OCI-LY7 (cell line): ENCODE measurements around the gene CDKN1C. TPM values are rescaled to one million over a fixed set of nuclear protein-coding genes. Genes with fewer than 3 reads are reported as not detected.

Experiments used
- BruUV-seq: library from RNA; stranded (reverse); fragments of 400-500 nt; replicated peaks from 2 replicates; lab custom pipeline; 2021; lab: Mats Ljungman, UMichigan
- CTCF ChIA-PET: fragments of 300-600 bp; sonication (Branson Sonifier 250); formaldehyde crosslinking; loops from one replicate; lab custom pipeline; 2022; ENCODE audit warnings: antibody characterized with exemption; ENCODE audit not compliant: unreplicated experiment; lab: Charles Lee
- POLR2A ChIA-PET: fragments of 300-600 bp; sonication (Branson Sonifier 250); formaldehyde crosslinking; loops from one replicate; lab custom pipeline; 2022; ENCODE audit warnings: antibody characterized with exemption; lab: Charles Lee
- DNase-seq: peaks from one replicate; pipeline ENCODE4 v3.0.0-alpha.2; 2015; ENCODE audit warnings: low spot score
- H2AFZ ChIP-seq: fragments of 200-600 bp; sonication (generic), shearing (Covaris generic); 2 replicates; pipeline ENCODE4 v1.6.1; 2014; ENCODE audit warnings: mild to moderate bottlenecking, antibody characterized with exemption, low read length, moderate library complexity
- H3K27ac ChIP-seq: fragments of 200-600 bp; sonication (generic); 2 replicates; pipeline ENCODE4 v1.5.1; 2014; ENCODE audit warnings: mixed run types, low read depth, mild to moderate bottlenecking, moderate library complexity, low read length, inconsistent platforms; ENCODE audit not compliant: poor library complexity, severe bottlenecking
- H3K36me3 ChIP-seq: fragments of 200-600 bp; sonication (generic); 2 replicates; pipeline ENCODE4 v1.6.1; 2014; ENCODE audit warnings: mild to moderate bottlenecking, antibody characterized with exemption, low read length, moderate library complexity, mixed read lengths; ENCODE audit not compliant: insufficient read depth
- H3K4me1 ChIP-seq: fragments of 200-600 bp; sonication (generic); 2 replicates; pipeline ENCODE4 v1.5.1; 2014; ENCODE audit warnings: mild to moderate bottlenecking, low read length; ENCODE audit not compliant: insufficient read depth, poor library complexity, severe bottlenecking
- H3K4me2 ChIP-seq: fragments of 200-600 bp; sonication (generic); 2 replicates; pipeline ENCODE4 v1.6.1; 2014; ENCODE audit warnings: mild to moderate bottlenecking, low read length
- H3K4me3 ChIP-seq: fragments of 200-600 bp; sonication (generic); 2 replicates; pipeline ENCODE4 v1.5.1; 2014; ENCODE audit warnings: mild to moderate bottlenecking, low read depth, low read length; ENCODE audit not compliant: poor library complexity, severe bottlenecking
- H3K79me2 ChIP-seq: fragments of 200-600 bp; sonication (generic); 2 replicates; pipeline ENCODE4 v1.6.1; 2016; ENCODE audit warnings: low read depth, mild to moderate bottlenecking, low read length, moderate library complexity, mixed read lengths; ENCODE audit not compliant: insufficient read depth
- H3K9me2 ChIP-seq: fragments of 200-600 bp; sonication (generic); 2 replicates; pipeline ENCODE4 v1.6.1; 2016; ENCODE audit warnings: mild to moderate bottlenecking, low read length, mixed read lengths; ENCODE audit not compliant: insufficient read depth
- H3K9me3 ChIP-seq: fragments of 200-600 bp; sonication (generic); 2 replicates; pipeline ENCODE4 v1.6.1; 2014; ENCODE audit warnings: mild to moderate bottlenecking, mixed run types, low read length, mixed read lengths
- H4K20me1 ChIP-seq: fragments of 200-600 bp; sonication (generic); 2 replicates; pipeline ENCODE4 v1.6.1; 2014; ENCODE audit warnings: mild to moderate bottlenecking, antibody characterized with exemption, low read length, moderate library complexity, mixed read lengths; ENCODE audit not compliant: insufficient read depth
- CTCF ChIP-seq: fragments of 200-600 bp; sonication (generic); conservative IDR thresholded peaks from 2 replicates; pipeline ENCODE4 v1.5.1; 2014; ENCODE audit warnings: mild to moderate bottlenecking, antibody characterized with exemption, low read length, moderate library complexity, mixed read lengths
- EZH2phosphoT487 ChIP-seq: fragments of 200-600 bp; sonication (generic); IDR thresholded peaks from 2 replicates; pipeline ENCODE4 v1.6.1; 2018; ENCODE audit warnings: low read depth, borderline replicate concordance, mild to moderate bottlenecking, mixed run types, antibody characterized with exemption, low read length, moderate library complexity, mixed read lengths
- intact Hi-C: fragments of 100-400 bp; cut with micrococcal nuclease; formaldehyde crosslinking; loops from one replicate; pipeline ENCODE4 v1.10.0; 2022; ENCODE audit not compliant: unreplicated experiment
- total RNA-seq, 2 experiments: library from RNA; depleted of rRNA in 1 of 2; stranded (reverse); fragments of >200 nt in 1 of 2; shearing (Covaris generic) in 1 of 2; gene quantifications; 2 replicates each; pipeline ENCODE4 v1.2.3, GENCODE V29; 2014 to 2022

The CDKN1C gene
- total RNA-seq, 2 experiments from 2014 or later, result 0.13 to 0.55 TPM

- no TSS peak for BruUV-seq
- POLR2A ChIA-PET, result no interaction called here
- DNase-seq, result no peak
- intact Hi-C loops, result no loop called here
- Histone ChIP-seq H3K27ac (no peak overlapping the region), H3K79me2 (no peaks in the 10 kb centered on the region), H3K4me3 (no peak overlapping the region), H3K9me3 (no peaks in the 10 kb centered on the region), H3K9me2 (no peaks in the 10 kb centered on the region), H3K4me2 (no peak overlapping the region), H3K36me3 (no peaks in the 10 kb centered on the region), H4K20me1 (no peaks in the 10 kb centered on the region), H3K4me1 (no peaks in the 10 kb centered on the region), H2AFZ (no peak overlapping the region)
- CTCF ChIA-PET, result no interaction called here
- TF ChIP-seq CTCF, result no peak
- no peak for TF ChIP-seq EZH2phosphoT487
These were observed 41.7 kb upstream of the CDKN1C start for GRCh38 chr11:2927121-2927800.

GRCh38 chr11:2926611-2927051 is 41.1 kb upstream of the CDKN1C start:
- Histone ChIP-seq H4K20me1 (no peaks in the 10 kb centered on the region), H3K4me1 (no peaks in the 10 kb centered on the region), H3K9me3 (no peaks in the 10 kb centered on the region), H3K79me2 (no peaks in the 10 kb centered on the region), H3K9me2 (no peaks in the 10 kb centered on the region), H3K4me3 (no peak overlapping the region), H3K27ac (no peak overlapping the region), H3K4me2 (no peak overlapping the region), H3K36me3 (no peaks in the 10 kb centered on the region), H2AFZ (no peak overlapping the region)
- ChIA-PET CTCF (no interaction called here), POLR2A (no interaction called here)
- no TSS peak for BruUV-seq
- TF ChIP-seq EZH2phosphoT487, result no peak
- no peak for TF ChIP-seq CTCF
- intact Hi-C loops, result no loop called here
- DNase-seq, result no peak

- CTCF ChIA-PET, result no interaction called here
- POLR2A ChIA-PET, result interaction anchor here (1.0 kb wide), 1 partner anchor 98 kb away, joined by 3 read pairs; no protein-coding TSS in a partner anchor
- Histone ChIP-seq H3K36me3 (no peaks in the 10 kb centered on the region), H3K9me2 (no peaks in the 10 kb centered on the region), H3K4me1 (no peaks in the 10 kb centered on the region), H3K9me3 (no peaks in the 10 kb centered on the region), H3K79me2 (no peaks in the 10 kb centered on the region), H2AFZ (no peak overlapping the region), H3K27ac (no peak overlapping the region), H4K20me1 (no peaks in the 10 kb centered on the region), H3K4me2 (no peak overlapping the region), H3K4me3 (no peak overlapping the region)
- no TSS peak for BruUV-seq
- TF ChIP-seq CTCF (no peak), EZH2phosphoT487 (no peak)
- DNase-seq, result no peak
- intact Hi-C loops, result no loop called here
These were observed 39.5 kb upstream of the CDKN1C start for GRCh38 chr11:2924821-2925675.
